Activated CD4-positive, CD25-positive, alpha-beta regulatory T cell (primary cell): Measurements from ENCODE around the gene LLGL2.

Experiments
- DNase-seq, 4 experiments: peaks; one replicate each; lab custom pipeline; 2025; lab: John Stamatoyannopoulos, UW

LLGL2 gene

GRCh38 chr17:75521951-75522727 lies 3.4 kb upstream of the LLGL2 start:
- no peak for DNase-seq

GRCh38 chr17:75523647-75524046 lies 1.9 kb upstream of the LLGL2 start:
- DNase-seq, result no peak

DNA sequence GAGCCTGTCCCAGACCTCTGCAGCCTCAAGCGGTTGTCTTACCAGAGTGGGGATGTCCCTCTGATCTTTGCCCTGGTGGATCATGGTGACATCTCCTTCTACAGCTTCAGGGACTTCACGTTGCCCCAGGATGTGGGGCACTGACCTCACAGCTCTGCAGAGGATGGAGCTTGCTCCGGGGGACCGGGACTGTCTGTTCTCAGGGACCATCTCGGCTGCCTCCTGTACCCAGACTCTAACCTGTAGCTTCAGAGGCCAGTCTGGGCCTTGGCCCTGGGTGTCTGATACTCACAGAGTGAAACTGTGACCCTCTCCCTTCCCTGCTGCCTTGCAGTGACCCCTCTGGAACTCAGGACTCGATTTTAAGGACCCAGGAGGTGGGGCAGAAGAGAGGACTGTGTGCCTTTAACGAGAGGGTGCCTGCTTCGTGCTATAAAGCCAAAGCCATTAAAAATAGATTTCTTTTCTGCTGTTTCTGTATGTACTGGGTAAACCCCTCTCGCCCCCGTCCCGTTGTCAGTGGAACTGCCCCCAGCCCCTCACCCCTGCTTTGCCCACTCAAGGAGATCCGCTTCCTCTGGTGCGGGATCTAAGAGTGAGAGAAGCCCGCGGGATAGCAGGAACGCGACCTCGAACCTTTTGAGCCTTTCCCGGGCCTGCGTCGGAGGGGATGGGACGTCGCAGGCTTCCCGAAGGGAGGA lies 1.1 kb upstream of the LLGL2 start:
- no peak for DNase-seq

- DNase-seq, result no peak
Measured at GRCh38 chr17:75525806-75526554, 483 bp downstream of the LLGL2 start.

DNA sequence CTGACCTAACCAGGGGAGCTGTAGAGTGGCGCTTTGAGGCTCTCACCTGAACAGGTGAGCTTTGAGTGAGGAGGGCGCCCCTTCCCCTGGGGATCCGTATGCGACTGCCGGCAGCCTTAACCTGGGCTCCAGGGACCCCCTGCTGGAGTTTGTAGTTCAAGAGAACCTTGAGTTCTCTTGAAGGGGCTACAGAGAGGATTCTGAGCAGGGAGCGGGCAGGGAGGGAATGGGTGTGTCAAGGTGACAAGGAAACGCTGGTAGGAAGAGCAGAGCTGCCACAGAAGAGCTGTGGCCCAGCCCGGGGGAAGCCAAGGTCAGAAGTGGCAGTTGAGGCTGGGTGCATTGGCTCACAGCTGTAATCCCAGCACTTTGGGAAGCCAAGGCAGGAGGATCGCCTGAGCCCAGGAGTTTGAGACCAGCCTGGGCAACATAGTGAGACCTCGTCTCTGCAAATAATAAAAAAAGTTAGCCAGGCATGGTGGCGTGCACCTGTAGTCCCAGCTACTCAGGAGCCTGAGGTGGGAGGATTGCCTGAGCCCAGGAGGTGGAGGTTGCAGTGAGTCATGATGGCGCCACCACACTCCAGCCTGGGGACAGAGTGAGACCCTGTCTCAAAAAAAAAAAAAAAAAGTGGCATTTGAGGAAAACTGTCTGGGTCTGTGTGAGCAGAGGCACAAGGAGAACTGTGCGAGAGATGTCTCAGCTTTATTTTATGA lies 1.2 kb downstream of the LLGL2 start:
- DNase-seq, result no peak

DNA sequence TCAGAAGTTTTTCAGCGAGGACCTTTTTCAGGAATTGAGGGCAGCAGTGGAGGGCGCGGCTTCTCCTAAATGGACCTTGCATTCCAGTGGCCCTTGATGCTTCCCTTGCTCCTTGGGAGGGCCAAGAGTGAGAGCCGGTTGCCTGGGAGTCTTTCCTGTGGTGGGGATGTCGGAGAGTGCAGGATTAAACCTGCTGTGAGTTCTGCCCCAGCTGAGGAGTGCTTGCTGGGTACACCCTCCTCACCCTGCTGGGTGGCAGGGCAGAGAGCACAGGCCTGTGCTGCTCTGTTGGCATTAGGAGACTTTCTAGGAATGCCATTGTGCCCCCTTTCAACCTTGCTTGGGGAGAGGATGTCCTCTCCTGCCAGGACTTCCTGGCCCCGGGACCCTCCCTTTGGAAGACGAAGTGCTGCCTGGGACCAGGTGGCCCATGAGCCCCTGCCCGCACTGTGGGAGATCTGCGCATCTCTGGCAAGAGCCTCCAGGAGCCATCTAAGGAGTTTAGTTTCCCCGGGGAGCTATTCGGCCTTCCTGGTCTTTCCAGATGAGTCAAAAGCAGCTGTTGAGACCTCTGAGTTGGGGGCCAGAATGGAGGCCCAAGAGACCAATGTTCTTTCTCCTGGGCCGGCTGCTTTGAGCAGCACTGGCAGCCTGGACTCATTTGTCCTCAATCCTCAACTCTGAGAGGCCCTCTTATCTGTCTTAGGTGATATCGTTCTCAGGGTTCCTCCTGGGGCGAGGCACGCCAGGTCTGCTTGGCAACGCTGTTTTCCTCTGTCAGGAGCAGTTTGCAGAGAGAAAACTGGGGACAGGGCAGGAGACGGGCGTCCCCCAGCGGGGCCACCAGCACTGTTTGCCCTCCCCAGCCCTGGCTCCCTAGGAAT lies 5.6 kb downstream of the LLGL2 start:
- DNase-seq, result no peak

DNA sequence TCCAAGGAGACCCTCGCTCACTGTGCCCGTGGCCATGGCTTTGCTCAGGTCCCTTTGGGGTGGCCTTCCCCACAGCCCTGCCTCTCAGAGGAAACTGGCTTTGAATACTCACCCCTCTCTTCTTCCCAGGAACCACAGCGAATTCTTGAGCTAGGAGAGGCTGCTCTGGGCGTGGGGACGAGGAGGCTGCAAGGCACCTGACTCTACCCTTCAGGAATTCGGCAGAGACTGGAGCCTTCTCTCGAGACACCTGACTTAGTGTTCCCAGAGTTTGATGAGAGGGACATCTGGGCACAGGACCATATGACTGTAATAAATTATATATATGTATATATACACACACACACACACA lies 6.2 kb downstream of the LLGL2 start:
- DNase-seq, result no peak

DNA sequence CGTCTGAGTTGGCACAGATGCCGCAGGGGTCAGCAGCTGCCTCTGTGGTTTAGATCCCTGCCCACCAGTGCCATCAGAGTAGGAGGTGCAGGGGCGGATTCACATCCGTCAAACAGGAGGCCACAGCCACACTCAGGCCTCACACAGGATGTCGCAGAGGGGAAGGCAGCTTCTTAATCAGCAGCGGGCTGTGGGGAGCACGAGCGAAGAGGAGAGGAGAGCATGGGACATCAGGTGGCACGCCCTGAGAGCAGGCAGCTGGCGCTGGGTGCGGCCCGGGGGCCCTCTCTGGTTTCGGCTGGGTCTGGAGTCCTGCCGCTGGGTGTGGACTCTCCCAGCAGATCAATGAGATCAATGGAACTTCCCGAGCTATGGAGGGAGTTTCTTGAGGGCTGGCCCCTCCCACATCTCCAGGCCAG lies 9.6 kb downstream of the LLGL2 start:
- peak in 3 of 4 experiments; percentile 27 to 43 (median 30) for DNase-seq

DNA sequence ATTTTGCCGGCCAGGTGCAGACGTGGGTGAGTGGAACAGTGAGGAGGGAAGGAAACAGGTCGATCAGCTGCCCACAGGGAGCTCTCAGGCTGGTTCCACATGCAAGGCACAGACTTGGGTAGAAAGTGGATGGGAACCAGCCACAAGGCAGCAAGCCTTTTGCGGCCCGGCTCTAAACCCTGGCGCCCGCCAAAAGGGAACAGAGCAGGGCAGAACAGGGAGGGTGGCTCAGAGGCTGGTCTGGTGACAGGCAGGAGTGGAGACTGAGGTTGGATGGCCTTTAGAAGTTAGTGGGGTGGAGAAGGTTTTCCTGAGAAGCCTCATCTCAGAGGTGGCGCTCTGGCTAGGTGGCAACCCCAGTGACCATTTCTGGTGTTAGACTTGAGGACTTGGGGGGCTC lies 10.4 kb downstream of the LLGL2 start:
- no peak for DNase-seq

DNA sequence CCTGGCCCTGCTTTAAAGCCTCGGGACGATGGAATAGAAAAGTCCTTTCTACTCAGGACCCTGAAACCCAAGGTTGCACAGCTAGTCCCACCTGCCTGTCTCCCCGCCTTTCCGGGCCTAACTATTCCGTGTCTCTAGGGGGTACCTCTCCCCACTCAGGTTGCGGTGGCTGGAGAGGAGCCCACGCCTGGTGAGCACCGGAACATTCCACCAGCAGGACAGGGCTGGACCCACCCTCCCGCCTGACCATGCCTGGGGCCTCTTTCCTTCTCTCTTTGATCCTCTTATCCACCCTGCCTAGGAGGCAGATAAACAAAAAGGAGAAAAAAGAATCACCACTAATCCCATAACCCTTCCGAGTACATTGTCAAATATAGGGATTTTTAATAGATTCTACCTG lies 10.9 kb downstream of the LLGL2 start:
- no peak for DNase-seq

GRCh38 chr17:75539967-75540729 lies 14.7 kb downstream of the LLGL2 start:
- DNase-seq, result no peak

DNA sequence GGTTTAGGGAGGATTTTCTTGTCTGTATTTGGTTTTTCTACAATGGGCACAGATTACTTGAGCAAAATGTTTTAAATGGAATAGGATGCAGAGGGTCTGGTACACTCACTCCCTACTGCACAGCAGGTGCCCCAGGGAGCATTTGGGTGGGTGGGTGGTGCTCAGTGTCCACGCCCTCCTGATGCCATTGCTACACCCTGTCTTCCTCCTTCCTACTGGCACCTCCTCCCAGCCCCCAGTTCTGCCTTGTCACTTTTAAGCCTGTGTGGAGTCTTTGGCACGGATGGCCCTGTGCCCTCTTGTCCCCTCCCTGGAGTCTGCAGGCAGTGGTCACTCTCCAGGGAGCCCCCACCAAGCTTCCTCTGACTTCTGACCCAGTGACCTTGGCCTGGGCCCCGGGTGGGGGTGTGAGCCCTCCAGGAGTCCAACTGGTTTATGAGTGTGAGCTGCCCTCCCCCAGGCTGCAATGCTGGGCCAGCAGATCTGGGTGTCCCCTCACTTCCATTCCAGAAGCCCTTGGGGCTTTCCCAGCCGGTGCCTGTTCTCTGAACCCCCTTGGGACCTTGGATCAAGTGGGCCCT lies 15.5 kb downstream of the LLGL2 start:
- no peak for DNase-seq

DNA sequence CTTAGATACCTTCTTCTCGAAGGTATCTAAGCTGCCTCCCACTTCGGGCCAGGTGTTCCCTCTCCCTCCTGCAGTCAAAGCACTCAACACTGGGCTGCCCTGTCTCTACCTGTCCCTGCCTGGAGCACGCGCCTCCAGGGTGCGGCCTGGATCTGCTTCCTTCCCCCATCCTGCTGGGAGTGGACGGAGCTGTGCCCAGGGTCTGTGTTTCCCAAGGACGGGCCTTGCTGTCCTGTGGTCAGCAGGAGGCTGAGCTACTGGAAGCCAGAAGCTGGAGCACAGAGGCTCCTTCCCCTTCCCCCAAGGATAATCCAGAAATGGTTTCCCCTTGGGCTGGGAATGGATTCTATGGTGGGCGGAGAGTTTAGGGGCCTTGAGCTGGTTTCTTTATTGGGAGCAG lies 16.7 kb downstream of the LLGL2 start:
- DNase-seq, result no peak

GRCh38 chr17:75542728-75543336 lies 17.3 kb downstream of the LLGL2 start:
- no peak for DNase-seq

- no peak for DNase-seq
Measured at GRCh38 chr17:75544250-75544649, 18.8 kb downstream of the LLGL2 start.

DNA sequence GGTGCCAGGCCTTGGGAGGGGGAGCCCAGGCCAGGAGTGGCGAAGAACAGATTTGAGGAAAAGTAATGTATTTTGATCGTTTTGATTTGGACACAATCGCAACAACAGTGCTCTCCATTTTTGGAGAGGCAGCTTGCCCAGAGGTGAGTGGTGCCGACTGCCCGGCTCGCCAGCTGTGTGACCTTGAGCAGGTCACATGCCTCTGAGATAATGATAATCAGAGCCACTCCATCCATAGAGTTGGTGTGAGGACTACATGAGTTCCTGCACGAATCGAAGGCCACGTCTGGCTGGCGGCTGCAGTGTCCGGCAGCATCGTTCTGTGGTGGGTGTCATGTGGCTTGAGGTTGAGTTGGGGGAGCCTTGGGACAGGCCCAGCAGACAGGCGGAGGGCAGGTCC lies 20.7 kb downstream of the LLGL2 start:
- DNase-seq, result no peak

GRCh38 chr17:75547091-75547490 lies 21.6 kb downstream of the LLGL2 start:
- DNase-seq, result no peak

GRCh38 chr17:75548813-75549212 lies 23.3 kb downstream of the LLGL2 start:
- DNase-seq, result no peak

DNA sequence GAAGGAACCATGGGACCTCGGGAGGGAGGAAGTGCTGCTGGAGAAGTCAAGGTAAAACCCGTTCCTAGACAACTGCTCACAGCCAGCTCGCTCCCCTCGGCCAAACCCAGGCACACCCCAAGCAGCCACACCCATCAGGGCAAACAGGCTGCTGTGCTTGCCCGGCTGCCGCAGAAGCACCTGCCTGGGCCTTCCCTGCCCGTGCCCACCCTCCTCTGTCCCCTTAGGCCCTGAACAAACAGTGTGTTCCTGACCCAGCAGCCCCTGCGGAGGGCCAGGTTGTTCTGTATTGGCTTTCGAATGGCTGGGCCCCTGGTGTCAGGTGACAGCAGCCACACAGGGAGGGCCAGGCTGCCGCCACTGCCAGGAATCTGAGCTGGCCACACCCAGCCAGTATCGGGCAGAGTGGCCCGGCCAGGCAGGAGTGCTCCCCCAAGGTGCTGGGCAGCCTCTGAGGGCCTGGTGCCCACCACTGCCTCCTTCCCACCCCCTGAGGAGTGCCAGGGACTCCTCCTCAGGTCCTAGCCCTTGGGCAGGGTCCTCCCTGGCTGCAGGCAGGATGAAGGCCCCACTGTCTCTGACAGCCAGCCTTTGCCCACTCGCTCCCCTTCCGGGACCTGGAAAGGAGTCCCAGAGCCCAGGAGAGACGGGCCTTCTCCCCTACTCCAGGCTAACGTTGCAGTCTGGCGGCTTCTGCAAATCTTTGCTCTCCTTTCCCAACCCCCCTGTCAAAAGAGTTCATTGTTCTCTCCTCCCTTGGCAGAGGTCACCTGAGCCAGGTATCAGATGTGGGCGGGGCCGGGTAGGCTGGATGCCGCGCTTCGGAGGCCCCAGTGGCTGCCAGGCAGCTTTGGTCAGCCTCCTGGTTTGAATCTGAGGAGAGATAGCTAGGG lies 24.0 kb downstream of the LLGL2 start:
- DNase-seq, result no peak
